Sigmoid colon (tissue), 3 donors: Measurements from ENCODE around the gene SHB.

Experiments used
- POLR2A ChIP-seq, 2 donors: fragments of 450-650 bp; IDR thresholded peaks; one replicate each; pipeline ENCODE4 v1.6.1; 2016; ENCODE audit warnings: antibody characterized with exemption in 2 of 2, mild to moderate bottlenecking in 2 of 2, moderate library complexity in 2 of 2
- TF ChIP-seq, protein P1 (sequence below), 4 experiments: fragments of 450-650 bp in 3 of 4; fragments of 200-600 bp in 1 of 4; IDR thresholded peaks; one replicate each; pipeline ENCODE4 v1.5.1; 2016 to 2019; ENCODE audit warnings: antibody characterized with exemption in 4 of 4, mild to moderate bottlenecking in 3 of 4, moderate library complexity in 2 of 4

DNA sequence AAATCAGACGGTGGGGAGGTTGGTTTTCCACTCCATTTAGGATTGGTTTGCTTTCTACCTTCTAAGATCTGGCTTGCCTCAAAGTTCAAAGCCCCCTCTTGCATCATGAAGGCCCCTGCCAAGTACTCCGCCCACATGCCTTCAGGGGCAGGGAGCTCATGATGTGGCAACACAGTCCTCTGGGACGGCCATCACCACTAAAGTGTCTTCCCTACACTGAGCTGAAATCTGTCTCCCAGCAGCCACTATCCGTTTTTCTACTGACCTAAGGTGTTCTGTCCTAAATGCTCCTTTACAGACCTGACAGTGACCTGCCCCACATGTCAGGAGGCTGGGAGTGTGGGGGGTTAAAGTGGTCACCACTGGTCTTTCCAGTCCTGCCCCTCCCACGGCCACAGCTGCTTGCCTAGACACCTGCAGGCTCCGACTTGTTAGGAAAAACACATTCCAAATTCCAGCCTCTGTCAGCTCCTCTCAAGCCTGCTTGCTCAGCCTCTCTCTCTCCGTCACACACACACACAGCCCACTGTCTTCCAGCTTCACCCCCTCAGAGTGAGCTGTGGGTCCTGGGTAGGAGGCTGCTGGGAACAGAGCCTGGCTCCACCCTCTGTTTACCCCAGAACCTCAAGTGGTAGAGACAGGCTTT lies 44.9 kb downstream of the SHB start:
- TF ChIP-seq, protein P1, sequence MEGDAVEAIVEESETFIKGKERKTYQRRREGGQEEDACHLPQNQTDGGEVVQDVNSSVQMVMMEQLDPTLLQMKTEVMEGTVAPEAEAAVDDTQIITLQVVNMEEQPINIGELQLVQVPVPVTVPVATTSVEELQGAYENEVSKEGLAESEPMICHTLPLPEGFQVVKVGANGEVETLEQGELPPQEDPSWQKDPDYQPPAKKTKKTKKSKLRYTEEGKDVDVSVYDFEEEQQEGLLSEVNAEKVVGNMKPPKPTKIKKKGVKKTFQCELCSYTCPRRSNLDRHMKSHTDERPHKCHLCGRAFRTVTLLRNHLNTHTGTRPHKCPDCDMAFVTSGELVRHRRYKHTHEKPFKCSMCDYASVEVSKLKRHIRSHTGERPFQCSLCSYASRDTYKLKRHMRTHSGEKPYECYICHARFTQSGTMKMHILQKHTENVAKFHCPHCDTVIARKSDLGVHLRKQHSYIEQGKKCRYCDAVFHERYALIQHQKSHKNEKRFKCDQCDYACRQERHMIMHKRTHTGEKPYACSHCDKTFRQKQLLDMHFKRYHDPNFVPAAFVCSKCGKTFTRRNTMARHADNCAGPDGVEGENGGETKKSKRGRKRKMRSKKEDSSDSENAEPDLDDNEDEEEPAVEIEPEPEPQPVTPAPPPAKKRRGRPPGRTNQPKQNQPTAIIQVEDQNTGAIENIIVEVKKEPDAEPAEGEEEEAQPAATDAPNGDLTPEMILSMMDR (IDR thresholded peaks at IDR 0.05) = no peak
- TF ChIP-seq POLR2A (IDR thresholded peaks at IDR 0.05) = no peak
